Lower leg skin (tissue), 4 donors: Measurements from ENCODE around the gene CTDSPL. TPM values are rescaled to one million over a fixed set of nuclear protein-coding genes. Genes with fewer than 3 reads are reported as not detected.
A peak's percentile ranks its signal among the peaks of the same experiment; 100 is the strongest.

Experiments
- DNase-seq, 2 donors: peaks; one replicate each; pipeline ENCODE4 v3.0.0-alpha.2; 2019; ENCODE audit warnings: low spot score in 2 of 2
- H3K4me3 ChIP-seq: fragments of 200-600 bp; sonication (generic); 2 replicates; pipeline ENCODE4 v1.5.1; 2017; ENCODE audit warnings: mild to moderate bottlenecking, low read depth; ENCODE audit not compliant: poor library complexity, severe bottlenecking
- POLR2A ChIP-seq, 2 donors: fragments of 450-650 bp; IDR thresholded peaks; one replicate each; pipeline ENCODE4 v1.6.1; 2016 to 2017; ENCODE audit warnings: antibody characterized with exemption in 2 of 2, mild to moderate bottlenecking in 1 of 2, moderate library complexity in 1 of 2
- WGBS, 2 donors: methylation state at CpG; one replicate each; pipeline ENCODE4 v1.1.5; 2018; 5-methylcytosine and 5-hydroxymethylcytosine counted together
- intact Hi-C: fragments of 100-400 bp; cut with DNase I; formaldehyde crosslinking; loops from one replicate; pipeline ENCODE4 v1.15.0; 2023; ENCODE audit warnings: low total_unique reads
- total RNA-seq, 4 donors: library from RNA; depleted of rRNA; stranded (reverse); fragments of >200 nt; gene quantifications; one replicate each; pipeline ENCODE4 v1.1.0, GENCODE V29; 2016
- TF ChIP-seq, protein P1 (sequence below), 3 donors: fragments of 450-650 bp; IDR thresholded peaks; one replicate each; pipeline ENCODE4 v1.5.1; 2016; ENCODE audit warnings: antibody characterized with exemption in 3 of 3, mild to moderate bottlenecking in 3 of 3, moderate library complexity in 2 of 3

The CTDSPL gene
- total RNA-seq, 4 donors from 2014 or later, result 59.8 to 97.5 (median 94.6) TPM

DNA sequence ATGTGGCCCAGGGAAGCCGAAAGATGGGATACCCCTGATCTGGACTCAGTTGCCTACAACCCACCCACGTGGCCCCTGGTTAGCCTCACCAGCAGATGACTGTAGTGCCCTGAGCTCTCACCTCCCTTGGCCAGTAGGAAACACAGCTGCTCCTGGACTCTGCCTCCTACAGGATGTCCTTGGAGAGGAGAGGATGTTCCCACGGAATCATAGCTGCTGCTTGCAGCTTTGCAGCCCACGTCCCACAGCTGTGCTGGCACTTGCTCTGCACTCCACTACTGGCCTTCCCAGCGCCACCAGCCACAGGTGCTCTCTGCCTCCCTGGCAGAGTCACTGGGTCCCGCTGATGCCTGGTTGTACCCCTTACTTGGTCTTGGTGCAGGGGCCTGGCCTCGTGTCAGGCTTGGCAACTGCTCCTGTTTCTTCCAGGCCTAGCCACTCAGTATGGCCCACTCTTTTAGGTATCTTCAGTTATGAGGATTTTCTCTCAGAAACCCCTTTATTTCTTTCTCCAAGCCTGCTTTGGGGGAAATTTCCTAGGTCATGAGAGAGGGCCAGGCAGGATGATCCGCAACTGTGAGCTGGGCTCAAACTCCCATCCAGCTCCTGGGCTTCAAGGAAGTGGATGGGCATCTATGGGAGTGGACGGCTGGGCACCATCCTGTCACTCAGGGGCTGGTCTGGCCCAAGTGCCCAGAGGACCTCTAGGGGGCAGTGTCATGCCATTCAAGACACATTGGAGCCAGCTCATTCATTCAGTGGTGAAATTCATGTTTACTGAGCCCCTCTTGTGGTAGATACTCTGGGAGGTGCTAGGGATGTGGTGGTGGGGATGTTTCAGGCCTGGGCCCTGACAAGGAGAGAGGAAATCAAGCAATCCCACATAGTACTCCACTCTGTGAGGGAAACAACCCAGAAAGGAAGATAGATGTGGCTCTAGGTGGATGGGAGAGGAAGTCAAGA, 112.7 kb downstream of the CTDSPL start:
- WGBS, 2 donors, result 74 to 85% methylated on average over 9 of the region's 9 CpGs
- TF ChIP-seq POLR2A (IDR thresholded peaks at IDR 0.05), result no peak
- TF ChIP-seq, protein P1, sequence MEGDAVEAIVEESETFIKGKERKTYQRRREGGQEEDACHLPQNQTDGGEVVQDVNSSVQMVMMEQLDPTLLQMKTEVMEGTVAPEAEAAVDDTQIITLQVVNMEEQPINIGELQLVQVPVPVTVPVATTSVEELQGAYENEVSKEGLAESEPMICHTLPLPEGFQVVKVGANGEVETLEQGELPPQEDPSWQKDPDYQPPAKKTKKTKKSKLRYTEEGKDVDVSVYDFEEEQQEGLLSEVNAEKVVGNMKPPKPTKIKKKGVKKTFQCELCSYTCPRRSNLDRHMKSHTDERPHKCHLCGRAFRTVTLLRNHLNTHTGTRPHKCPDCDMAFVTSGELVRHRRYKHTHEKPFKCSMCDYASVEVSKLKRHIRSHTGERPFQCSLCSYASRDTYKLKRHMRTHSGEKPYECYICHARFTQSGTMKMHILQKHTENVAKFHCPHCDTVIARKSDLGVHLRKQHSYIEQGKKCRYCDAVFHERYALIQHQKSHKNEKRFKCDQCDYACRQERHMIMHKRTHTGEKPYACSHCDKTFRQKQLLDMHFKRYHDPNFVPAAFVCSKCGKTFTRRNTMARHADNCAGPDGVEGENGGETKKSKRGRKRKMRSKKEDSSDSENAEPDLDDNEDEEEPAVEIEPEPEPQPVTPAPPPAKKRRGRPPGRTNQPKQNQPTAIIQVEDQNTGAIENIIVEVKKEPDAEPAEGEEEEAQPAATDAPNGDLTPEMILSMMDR (IDR thresholded peaks at IDR 0.05), result no peak
- intact Hi-C loops, result no loop called here
- peak in 1 of 2 donors; percentile 89 for DNase-seq
- no peak overlapping the region for H3K4me3 ChIP-seq

DNA sequence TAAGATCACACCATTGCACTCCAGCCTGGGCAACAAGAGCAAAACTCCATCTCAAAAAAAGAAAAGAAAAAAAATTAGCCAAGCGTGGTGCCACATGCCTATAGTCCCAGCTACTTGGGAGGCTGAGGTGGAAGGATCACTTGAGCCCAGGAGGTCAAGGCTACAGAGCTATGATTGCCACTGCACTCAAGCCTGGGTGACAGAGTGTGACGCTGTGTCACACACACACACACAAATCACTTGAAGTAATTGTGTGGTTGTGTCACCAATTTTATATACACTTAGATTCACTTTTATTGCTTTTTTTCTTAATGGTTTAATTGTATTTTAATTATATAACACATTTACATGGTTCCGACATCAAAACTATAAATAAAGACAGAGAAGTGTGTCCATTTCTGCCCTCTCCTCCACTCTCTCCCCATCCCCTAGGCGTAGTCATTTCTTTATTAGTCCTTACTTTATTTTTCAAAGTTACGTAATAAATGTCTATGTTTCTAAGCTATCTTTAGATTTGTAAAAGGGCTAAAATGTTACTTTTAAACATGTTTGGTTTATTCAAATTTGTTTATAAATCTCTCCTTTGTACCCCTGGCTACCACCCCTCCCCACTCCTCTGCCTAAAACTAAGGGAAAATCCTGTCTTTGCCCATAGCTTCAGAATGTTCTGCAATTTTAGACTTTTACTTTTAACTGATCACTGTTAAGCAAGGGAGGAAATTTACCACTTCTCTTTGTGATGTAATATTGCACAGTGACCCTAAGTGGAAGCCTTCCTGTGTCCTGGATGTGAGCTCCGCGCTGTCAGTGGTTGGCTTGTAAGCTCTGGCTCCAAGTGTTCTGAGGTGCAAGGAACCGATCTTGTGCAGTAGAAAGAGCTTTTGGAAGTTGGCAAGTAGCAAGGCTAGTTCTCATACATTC, 118.1 kb downstream of the CTDSPL start:
- 92 to 95% methylated on average over 8 of the region's 8 CpGs for WGBS, 2 donors
- intact Hi-C loops, result no loop called here
- TF ChIP-seq, protein P1 (IDR thresholded peaks at IDR 0.05), result no peak
- TF ChIP-seq POLR2A (IDR thresholded peaks at IDR 0.05), result no peak
- peak in 1 of 2 donors; percentile 42 for DNase-seq
- H3K4me3 ChIP-seq, result no peak overlapping the region

DNA sequence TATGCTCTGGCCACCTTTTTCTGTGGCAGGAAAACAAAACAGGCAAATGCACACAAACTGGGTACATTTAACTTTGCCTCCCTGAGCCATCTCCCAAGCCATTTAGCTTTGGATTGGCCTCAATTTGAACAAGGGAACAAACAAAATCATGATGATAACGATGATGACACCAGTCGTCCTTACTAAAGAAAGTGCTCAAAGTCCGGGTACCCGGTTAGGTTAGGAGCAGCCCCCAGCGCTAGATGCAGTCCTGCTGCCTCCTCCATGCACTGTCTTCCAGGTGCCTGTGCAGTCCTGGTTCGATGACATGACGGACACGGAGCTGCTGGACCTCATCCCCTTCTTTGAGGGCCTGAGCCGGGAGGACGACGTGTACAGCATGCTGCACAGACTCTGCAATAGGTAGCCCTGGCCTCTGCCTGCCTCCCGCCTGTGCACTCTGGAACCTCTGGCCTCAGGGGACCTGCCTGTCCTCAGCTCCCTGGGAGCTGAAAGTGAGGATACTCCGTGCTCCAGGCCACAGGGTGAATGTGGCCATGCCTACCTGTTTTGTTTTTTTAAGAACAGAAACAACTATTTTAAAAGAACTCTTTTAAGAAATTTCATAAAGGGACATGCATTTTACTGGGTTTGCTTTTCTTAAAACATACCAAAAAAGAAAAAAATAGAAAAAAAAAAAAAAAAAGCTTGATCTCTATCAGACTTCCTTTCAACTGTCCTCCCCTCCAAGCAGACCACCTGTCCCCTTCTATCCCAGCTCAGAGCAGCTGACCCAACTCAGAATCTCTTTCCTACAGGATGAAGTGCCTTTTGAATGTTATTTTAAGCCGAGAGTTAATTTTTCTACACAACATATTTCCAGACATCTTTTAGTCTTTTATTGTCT, 119.0 kb downstream of the CTDSPL start:
- WGBS, 2 donors, result 87 to 89% methylated on average over 14 of the region's 14 CpGs
- H3K4me3 ChIP-seq, result no peak overlapping the region
- DNase-seq, result peak in 1 of 2 donors; percentile 67
- TF ChIP-seq, protein P1 (IDR thresholded peaks at IDR 0.05), result no peak
- TF ChIP-seq POLR2A (IDR thresholded peaks at IDR 0.05), result no peak
- intact Hi-C loops, result no loop called here

DNA sequence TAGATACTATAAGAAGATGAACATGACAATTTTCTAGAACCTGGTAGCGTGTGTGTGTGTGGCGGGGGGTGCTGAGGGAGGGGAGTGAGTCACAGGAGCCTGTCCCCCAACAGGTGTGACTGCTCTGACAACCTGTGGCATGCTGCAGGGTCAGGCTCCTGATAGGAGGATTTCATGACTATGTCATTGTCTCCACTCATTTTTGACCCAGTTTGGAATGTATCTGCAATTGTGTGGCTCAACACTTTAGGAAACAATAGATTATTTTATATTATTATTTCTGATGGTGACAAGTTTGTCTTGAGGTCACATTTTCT, 119.6 kb downstream of the CTDSPL start:
- 84 to 86% methylated on average over 2 of the region's 2 CpGs for WGBS, 2 donors
- TF ChIP-seq, protein P1 (IDR thresholded peaks at IDR 0.05), result no peak
- TF ChIP-seq POLR2A (IDR thresholded peaks at IDR 0.05), result no peak
- H3K4me3 ChIP-seq, result no peak overlapping the region
- intact Hi-C loops, result no loop called here
- DNase-seq, result peak in 1 of 2 donors; percentile 32

DNA sequence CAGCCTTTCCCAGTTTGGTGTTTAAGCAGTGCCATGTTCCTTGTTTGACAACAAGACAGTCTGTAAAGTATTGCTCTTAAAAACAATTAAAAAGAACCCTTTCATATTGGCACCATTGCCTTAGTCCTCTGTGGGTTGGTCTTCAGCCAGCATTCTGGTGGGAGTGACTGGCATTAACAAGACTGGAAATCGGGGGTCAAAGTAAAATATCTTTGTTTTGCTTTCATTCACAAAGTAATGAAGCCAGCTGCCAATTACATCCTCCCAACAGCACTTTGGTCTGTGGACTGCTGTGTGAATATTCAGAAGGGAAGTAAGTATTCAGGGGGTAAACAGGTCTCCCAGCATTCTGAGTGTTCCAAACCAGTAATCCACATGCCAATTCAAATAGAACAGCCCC, 120.7 kb downstream of the CTDSPL start:
- WGBS, 2 donors, result 60 to 62% methylated on average over 1 of the region's 1 CpG
- intact Hi-C loops, result no loop called here
- H3K4me3 ChIP-seq, result no peak overlapping the region
- peak in 1 of 2 donors; percentile 18 for DNase-seq
- TF ChIP-seq, protein P1 (IDR thresholded peaks at IDR 0.05), result no peak
- TF ChIP-seq POLR2A (IDR thresholded peaks at IDR 0.05), result no peak
